HepG2 (cell line): ENCODE measurements around the gene MYO19. TPM values are rescaled to one million over a fixed set of nuclear protein-coding genes. Genes with fewer than 3 reads are reported as not detected.
A peak's percentile ranks its signal among the peaks of the same experiment; 100 is the strongest.

Source experiments
- ATF2 ChIP-seq: sonication (generic); formaldehyde crosslinking; IDR thresholded peaks from 2 replicates; pipeline ENCODE4 v1.4.0; 2020; ENCODE audit warnings: missing genetic modification reagents
- BCL6 ChIP-seq: IDR thresholded peaks from 2 replicates; pipeline ENCODE4 v1.6.1; 2016; ENCODE audit warnings: missing genetic modification reagents, missing compliant biosample characterization
- HOXD1 ChIP-seq: sonication (generic); formaldehyde crosslinking; IDR thresholded peaks from 2 replicates; pipeline ENCODE4 v1.5.0; 2020; ENCODE audit warnings: missing genetic modification reagents
- NFE2L1 ChIP-seq: sonication (generic); formaldehyde crosslinking; IDR thresholded peaks from 2 replicates; pipeline ENCODE4 v1.4.0; 2020; ENCODE audit warnings: missing genetic modification reagents, mild to moderate bottlenecking, borderline replicate concordance
- PITX1 ChIP-seq: sonication (generic); formaldehyde crosslinking; IDR thresholded peaks from 2 replicates; pipeline ENCODE4 v1.5.1; 2020; ENCODE audit warnings: mild to moderate bottlenecking, missing genetic modification reagents
- RAD21 ChIP-seq: fragments of 450-650 bp; formaldehyde crosslinking; IDR thresholded peaks from 2 replicates; pipeline ENCODE4 v1.5.0; 2020; ENCODE audit warnings: mild to moderate bottlenecking
- RFX3 ChIP-seq: IDR thresholded peaks from 2 replicates; pipeline ENCODE4 v1.6.1; 2016; ENCODE audit warnings: missing biosample characterization, missing genetic modification reagents
- ZBED4 ChIP-seq: sonication (generic); formaldehyde crosslinking; IDR thresholded peaks from 2 replicates; pipeline ENCODE4 v1.4.0; 2020; ENCODE audit warnings: missing genetic modification reagents, borderline replicate concordance
- ZBTB38 ChIP-seq: sonication (generic); formaldehyde crosslinking; IDR thresholded peaks from 2 replicates; pipeline ENCODE4 v1.5.1; 2020; ENCODE audit warnings: mild to moderate bottlenecking, missing genetic modification reagents
- ZBTB7B ChIP-seq: sonication (generic); formaldehyde crosslinking; IDR thresholded peaks from 2 replicates; pipeline ENCODE4 v1.4.0; 2020; ENCODE audit warnings: missing genetic modification reagents
- ZNF121 ChIP-seq: sonication (generic); formaldehyde crosslinking; IDR thresholded peaks from 2 replicates; pipeline ENCODE4 v1.5.0; 2020; ENCODE audit warnings: mild to moderate bottlenecking, missing genetic modification reagents
- ZNF543 ChIP-seq: sonication (generic); formaldehyde crosslinking; IDR thresholded peaks from 2 replicates; pipeline ENCODE4 v1.4.0; 2020; ENCODE audit warnings: mild to moderate bottlenecking, missing genetic modification reagents
- ZNF776 ChIP-seq: sonication (generic); formaldehyde crosslinking; IDR thresholded peaks from 2 replicates; pipeline ENCODE4 v1.4.0; 2020; ENCODE audit warnings: mild to moderate bottlenecking, missing genetic modification reagents
- ZSCAN22 ChIP-seq: sonication (generic); formaldehyde crosslinking; IDR thresholded peaks from 2 replicates; pipeline ENCODE4 v1.4.0; 2020; ENCODE audit warnings: mild to moderate bottlenecking, missing genetic modification reagents
- polyA plus RNA-seq, 8 experiments: library from polyadenylated mRNA; depleted of rRNA in 3 of 8; stranded (reverse) in 7 of 8; unstranded in 1 of 8; fragments of >200 nt; fragmentation: Illumina TruSeq in 4 of 8; extraction: Trizol in 4 of 8; gene quantifications; 2 replicates each; pipeline versions ENCODE4 v1.2.1 to v1.2.3, GENCODE V29; 2011 to 2016; ENCODE audit warnings: low read depth in 4 of 8, missing spikeins in 1 of 8, mixed read lengths in 1 of 8; ENCODE audit not compliant: insufficient read depth in 1 of 8
- total RNA-seq, 5 experiments: library from RNA; depleted of rRNA; stranded (reverse); fragments of >200 nt; fragmentation: Illumina TruSeq; extraction: Trizol; gene quantifications; 2 replicates each; pipeline ENCODE4 v1.2.3, GENCODE V29; 2016; ENCODE audit warnings: low read depth in 1 of 5
- TF ChIP-seq, protein P1 (sequence below): sonication (generic); formaldehyde crosslinking; IDR thresholded peaks from 2 replicates; pipeline ENCODE4 v1.4.0; 2020; ENCODE audit warnings: missing genetic modification reagents; ENCODE audit errors: not compliant biosample characterization
- TF ChIP-seq, protein P2 (sequence below): sonication (generic); formaldehyde crosslinking; IDR thresholded peaks from 2 replicates; pipeline ENCODE4 v1.4.0; 2020; ENCODE audit warnings: missing genetic modification reagents

The MYO19 gene
- total and polyA plus RNA-seq, 2 of the 13 experiments (the other 11 are each of a cell fraction or from before 2014, with no cell fraction given): 75.7 to 82.3 TPM

GRCh38 chr17:36534840-36535668, at the start of gene MYO19, which contains the start of gene PIGW (continued):
- TF ChIP-seq ZBTB38: peak; percentile 67; the same call in 1 of the 2 replicates
- 0 out of 2 replicates have a peak, but pooled peaks have one; percentile 20 for TF ChIP-seq ZBED4
- no peak for TF ChIP-seq BCL6 (CRISPR knock-in tag)
- no peak; the same call in none of the 2 replicates for TF ChIP-seq ZNF121 (CRISPR knock-in tag)
- TF ChIP-seq ZBTB7B (CRISPR knock-in tag): no peak; the same call in 1 of the 2 replicates
- peak; percentile 20; the same call in 1 of the 2 replicates for TF ChIP-seq RAD21
- 0 out of 2 replicates have a peak, but pooled peaks have one; percentile 12 for TF ChIP-seq PITX1 (CRISPR knock-in tag)
- TF ChIP-seq RFX3 (CRISPR knock-in tag): no peak
- TF ChIP-seq ZNF543 (CRISPR knock-in tag): no peak
- TF ChIP-seq, protein P1, sequence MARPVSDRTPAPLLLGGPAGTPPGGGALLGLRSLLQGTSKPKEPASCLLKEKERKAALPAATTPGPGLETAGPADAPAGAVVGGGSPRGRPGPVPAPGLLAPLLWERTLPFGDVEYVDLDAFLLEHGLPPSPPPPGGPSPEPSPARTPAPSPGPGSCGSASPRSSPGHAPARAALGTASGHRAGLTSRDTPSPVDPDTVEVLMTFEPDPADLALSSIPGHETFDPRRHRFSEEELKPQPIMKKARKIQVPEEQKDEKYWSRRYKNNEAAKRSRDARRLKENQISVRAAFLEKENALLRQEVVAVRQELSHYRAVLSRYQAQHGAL: no peak
- TF ChIP-seq, protein P2, sequence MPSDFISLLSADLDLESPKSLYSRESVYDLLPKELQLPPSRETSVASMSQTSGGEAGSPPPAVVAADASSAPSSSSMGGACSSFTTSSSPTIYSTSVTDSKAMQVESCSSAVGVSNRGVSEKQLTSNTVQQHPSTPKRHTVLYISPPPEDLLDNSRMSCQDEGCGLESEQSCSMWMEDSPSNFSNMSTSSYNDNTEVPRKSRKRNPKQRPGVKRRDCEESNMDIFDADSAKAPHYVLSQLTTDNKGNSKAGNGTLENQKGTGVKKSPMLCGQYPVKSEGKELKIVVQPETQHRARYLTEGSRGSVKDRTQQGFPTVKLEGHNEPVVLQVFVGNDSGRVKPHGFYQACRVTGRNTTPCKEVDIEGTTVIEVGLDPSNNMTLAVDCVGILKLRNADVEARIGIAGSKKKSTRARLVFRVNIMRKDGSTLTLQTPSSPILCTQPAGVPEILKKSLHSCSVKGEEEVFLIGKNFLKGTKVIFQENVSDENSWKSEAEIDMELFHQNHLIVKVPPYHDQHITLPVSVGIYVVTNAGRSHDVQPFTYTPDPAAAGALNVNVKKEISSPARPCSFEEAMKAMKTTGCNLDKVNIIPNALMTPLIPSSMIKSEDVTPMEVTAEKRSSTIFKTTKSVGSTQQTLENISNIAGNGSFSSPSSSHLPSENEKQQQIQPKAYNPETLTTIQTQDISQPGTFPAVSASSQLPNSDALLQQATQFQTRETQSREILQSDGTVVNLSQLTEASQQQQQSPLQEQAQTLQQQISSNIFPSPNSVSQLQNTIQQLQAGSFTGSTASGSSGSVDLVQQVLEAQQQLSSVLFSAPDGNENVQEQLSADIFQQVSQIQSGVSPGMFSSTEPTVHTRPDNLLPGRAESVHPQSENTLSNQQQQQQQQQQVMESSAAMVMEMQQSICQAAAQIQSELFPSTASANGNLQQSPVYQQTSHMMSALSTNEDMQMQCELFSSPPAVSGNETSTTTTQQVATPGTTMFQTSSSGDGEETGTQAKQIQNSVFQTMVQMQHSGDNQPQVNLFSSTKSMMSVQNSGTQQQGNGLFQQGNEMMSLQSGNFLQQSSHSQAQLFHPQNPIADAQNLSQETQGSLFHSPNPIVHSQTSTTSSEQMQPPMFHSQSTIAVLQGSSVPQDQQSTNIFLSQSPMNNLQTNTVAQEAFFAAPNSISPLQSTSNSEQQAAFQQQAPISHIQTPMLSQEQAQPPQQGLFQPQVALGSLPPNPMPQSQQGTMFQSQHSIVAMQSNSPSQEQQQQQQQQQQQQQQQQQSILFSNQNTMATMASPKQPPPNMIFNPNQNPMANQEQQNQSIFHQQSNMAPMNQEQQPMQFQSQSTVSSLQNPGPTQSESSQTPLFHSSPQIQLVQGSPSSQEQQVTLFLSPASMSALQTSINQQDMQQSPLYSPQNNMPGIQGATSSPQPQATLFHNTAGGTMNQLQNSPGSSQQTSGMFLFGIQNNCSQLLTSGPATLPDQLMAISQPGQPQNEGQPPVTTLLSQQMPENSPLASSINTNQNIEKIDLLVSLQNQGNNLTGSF (CRISPR knock-in tag): peak; percentile 50; the same call in 1 of the 2 replicates
- peak; percentile 22; the same call in 1 of the 2 replicates for TF ChIP-seq HOXD1
- TF ChIP-seq ZNF776 (CRISPR knock-in tag): peak; percentile 83
- TF ChIP-seq ZSCAN22: no peak
- 0 out of 2 replicates have a peak, but pooled peaks have one; percentile 39 for TF ChIP-seq ATF2 (CRISPR knock-in tag)
- peak; percentile 46; the same call in 1 of the 2 replicates for TF ChIP-seq NFE2L1
